HG03159 (cell line): Measurements from ENCODE around the gene CDH8.
"Not testable (repeated sequence)": the region's sequence is repeated elsewhere in the genome, so short reads cannot be mapped to it uniquely, and the experiment has no call there.

Experiments
- ATAC-seq: cut with Tn5 transposase; IDR thresholded peaks from one replicate; pipeline ENCODE4 v1.9.1; 2021; ENCODE audit warnings: mild to moderate bottlenecking, moderate library complexity; ENCODE audit not compliant: unreplicated experiment

The CDH8 gene

GRCh38 chr16:61944004-61944403 is 92.2 kb downstream of the CDH8 start:
- ATAC-seq: no peak

GRCh38 chr16:61940611-61941010 is 95.6 kb downstream of the CDH8 start:
- no peak for ATAC-seq

GRCh38 chr16:61937646-61938045 is 98.6 kb downstream of the CDH8 start:
- ATAC-seq: no peak

GRCh38 chr16:61936522-61936921 is 99.7 kb downstream of the CDH8 start:
- no peak for ATAC-seq

GRCh38 chr16:61934601-61935000 is 101.6 kb downstream of the CDH8 start:
- ATAC-seq: no peak

GRCh38 chr16:61929776-61930175 is 106.5 kb downstream of the CDH8 start:
- ATAC-seq: no peak

- ATAC-seq: no peak
These were observed 109.5 kb downstream of the CDH8 start for GRCh38 chr16:61926766-61927165.

- no peak for ATAC-seq
These were observed 112.6 kb downstream of the CDH8 start for GRCh38 chr16:61923629-61924028.

- ATAC-seq: no peak
These were observed 114.9 kb downstream of the CDH8 start for GRCh38 chr16:61921373-61921772.

- not testable (repeated sequence) for ATAC-seq
These were observed 118.1 kb downstream of the CDH8 start for GRCh38 chr16:61917865-61918826.

GRCh38 chr16:61915569-61915968 is 120.7 kb downstream of the CDH8 start:
- no peak for ATAC-seq

- ATAC-seq: no peak
These were observed 127.2 kb downstream of the CDH8 start for GRCh38 chr16:61909074-61909473.

GRCh38 chr16:61908426-61908825 is 127.8 kb downstream of the CDH8 start:
- no peak for ATAC-seq

GRCh38 chr16:61901689-61902088 is 134.5 kb downstream of the CDH8 start:
- ATAC-seq: no peak

GRCh38 chr16:61900482-61900881 is 135.8 kb downstream of the CDH8 start:
- no peak for ATAC-seq

GRCh38 chr16:61897657-61898056 is 138.6 kb downstream of the CDH8 start:
- no peak for ATAC-seq

- ATAC-seq: no peak
These were observed 143.7 kb downstream of the CDH8 start for GRCh38 chr16:61892531-61892930.

GRCh38 chr16:61891460-61891859 is 144.8 kb downstream of the CDH8 start:
- no peak for ATAC-seq

- no peak for ATAC-seq
These were observed 145.9 kb downstream of the CDH8 start for GRCh38 chr16:61890386-61890785.

GRCh38 chr16:61887903-61888302 is 148.3 kb downstream of the CDH8 start:
- ATAC-seq: no peak

GRCh38 chr16:61885343-61885742 is 150.9 kb downstream of the CDH8 start:
- ATAC-seq: no peak

- ATAC-seq: no peak
These were observed 156.9 kb downstream of the CDH8 start for GRCh38 chr16:61879306-61879705.

GRCh38 chr16:61877436-61877835 is 158.8 kb downstream of the CDH8 start:
- no peak for ATAC-seq
